Measurements from ENCODE around the gene MARCHF9.

The MARCHF9 gene

GRCh38 chr12:57783861-57784260 is 29.0 kb downstream of the MARCHF9 start:
- in situ Hi-C loops (cut with MboI; ENCODE audit: low sequenced_read_pairs): loop anchor here (25.0 kb wide), 1 partner anchor 97 kb away; the partner anchor contains the start of gene OS9

DNA sequence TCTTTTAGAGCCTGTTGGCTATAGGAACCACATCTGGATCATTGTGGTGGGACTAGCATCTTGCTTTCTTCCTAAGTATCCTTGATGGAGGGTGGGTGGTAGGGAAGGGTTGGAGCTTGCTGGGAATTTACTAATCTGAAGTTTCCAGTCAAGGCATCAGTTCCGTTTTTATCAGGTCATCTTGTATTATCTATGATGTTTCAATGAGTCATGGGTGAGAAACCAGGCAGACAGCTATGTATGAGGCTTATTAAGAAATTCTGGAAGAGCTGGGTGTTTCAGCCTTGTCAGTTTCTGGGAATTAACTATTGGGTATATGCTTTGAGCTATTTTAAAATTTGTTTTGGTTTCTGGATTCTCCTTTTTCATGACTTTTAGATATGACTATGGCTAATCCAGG is 39.0 kb downstream of the MARCHF9 start:
- in situ Hi-C loops (cut with MboI; ENCODE audit: low sequenced_read_pairs): loop anchor here (25.0 kb wide), 1 partner anchor 107 kb away; the partner anchor contains the start of gene OS9

DNA sequence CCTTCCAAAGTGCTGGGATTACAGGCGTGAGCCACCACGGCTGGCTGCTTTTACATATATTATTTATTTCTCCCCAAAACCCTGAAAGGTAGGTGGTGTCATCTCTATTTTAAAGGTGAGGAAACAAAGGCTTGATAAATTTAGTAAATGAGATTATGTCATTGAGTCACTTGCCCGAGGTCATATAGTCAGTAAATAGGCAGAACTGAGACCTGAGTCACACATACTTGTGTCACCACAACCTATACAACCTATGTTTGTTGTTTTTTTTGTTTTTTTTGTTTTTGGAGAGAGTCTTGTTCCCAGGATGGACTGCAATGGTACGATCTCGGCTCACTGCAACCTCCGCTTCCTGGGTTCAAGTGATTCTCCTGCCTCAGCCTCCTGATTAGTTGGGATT is 40.5 kb downstream of the MARCHF9 start:
- in situ Hi-C loops (cut with MboI; ENCODE audit: low sequenced_read_pairs): loop anchor here (25.0 kb wide), 1 partner anchor 108 kb away; the partner anchor contains the start of gene OS9

GRCh38 chr12:57796996-57797395 is 42.1 kb downstream of the MARCHF9 start:
- in situ Hi-C loops (cut with MboI; ENCODE audit: low sequenced_read_pairs): loop anchor here (25.0 kb wide), 1 partner anchor 110 kb away; the partner anchor contains the start of gene OS9

- in situ Hi-C loops (cut with MboI; ENCODE audit: low sequenced_read_pairs): loop anchor here (25.0 kb wide), 1 partner anchor 111 kb away; the partner anchor contains the start of gene OS9
Measured at GRCh38 chr12:57797933-57798332, 43.0 kb downstream of the MARCHF9 start.

- in situ Hi-C loops (cut with MboI; ENCODE audit: low sequenced_read_pairs): no loop called here
Measured at GRCh38 chr12:57800965-57801364, 46.1 kb downstream of the MARCHF9 start.

DNA sequence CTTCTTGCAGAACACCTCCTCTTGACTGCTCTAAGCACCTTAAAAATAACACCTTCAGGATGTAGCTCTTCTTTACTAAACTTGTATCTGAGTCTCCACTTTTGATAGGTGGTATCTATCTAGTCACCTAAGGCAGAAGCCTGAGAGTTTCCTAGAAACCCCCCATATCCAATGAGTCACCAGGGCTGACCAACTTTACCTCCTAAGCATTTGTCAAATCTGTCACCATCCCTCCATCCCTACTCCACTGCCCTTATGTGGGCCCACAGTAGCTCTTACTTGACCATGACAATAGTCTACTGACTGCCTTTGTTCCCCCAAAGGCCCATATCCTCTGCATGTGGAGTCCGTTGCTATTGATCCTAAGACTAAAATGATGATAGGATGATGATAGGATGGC is 47.7 kb downstream of the MARCHF9 start:
- in situ Hi-C loops (cut with MboI; ENCODE audit: low sequenced_read_pairs): no loop called here

GRCh38 chr12:57803319-57803893 is 48.5 kb downstream of the MARCHF9 start:
- in situ Hi-C loops (cut with MboI; ENCODE audit: low sequenced_read_pairs): no loop called here

DNA sequence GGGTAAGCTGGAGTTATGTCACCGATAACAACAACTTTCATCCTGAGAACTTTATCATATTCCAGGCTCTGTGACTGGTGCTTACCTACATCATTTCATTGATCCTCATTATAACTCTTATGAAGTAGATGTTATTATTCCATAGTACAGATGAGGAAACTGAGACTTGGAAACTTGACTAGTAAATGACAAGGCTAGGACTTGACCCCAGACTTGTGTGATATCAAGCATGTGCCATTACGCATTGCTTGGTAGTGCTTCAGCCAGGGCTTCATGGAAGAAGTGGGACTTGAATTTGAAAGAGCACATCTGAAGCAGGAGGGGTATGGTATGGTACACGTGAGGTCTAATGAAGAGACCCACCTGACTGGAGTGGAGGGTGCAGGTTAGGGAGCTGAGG is 51.8 kb downstream of the MARCHF9 start:
- in situ Hi-C loops (cut with MboI; ENCODE audit: low sequenced_read_pairs): no loop called here

GRCh38 chr12:57807285-57807684 is 52.4 kb downstream of the MARCHF9 start:
- in situ Hi-C loops (cut with MboI; ENCODE audit: low sequenced_read_pairs): no loop called here

DNA sequence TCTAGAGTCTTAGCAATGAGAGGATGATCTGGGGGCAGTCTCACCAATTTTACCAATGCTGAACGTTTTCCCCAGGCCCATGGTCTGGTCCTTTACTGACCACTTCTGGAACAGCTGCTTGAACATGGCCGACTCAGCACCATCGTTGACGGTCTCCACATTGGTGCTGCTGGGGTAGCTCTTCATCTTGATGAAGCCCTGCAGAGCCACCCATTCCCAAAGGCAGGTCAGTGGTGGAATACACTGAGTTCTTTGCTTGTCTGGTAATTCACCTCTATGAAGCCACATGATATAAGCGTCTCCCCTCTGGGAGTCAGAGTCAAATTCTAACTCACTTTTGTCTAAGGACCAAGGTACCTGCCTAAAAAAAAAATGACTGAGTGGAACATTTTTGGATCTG is 53.4 kb downstream of the MARCHF9 start:
- in situ Hi-C loops (cut with MboI; ENCODE audit: low sequenced_read_pairs): no loop called here

- in situ Hi-C loops (cut with MboI; ENCODE audit: low sequenced_read_pairs): no loop called here
Measured at GRCh38 chr12:57809425-57809824, 54.5 kb downstream of the MARCHF9 start.
